Endothelial cell of umbilical vein (primary cell): Measurements from ENCODE around the gene CCDC187. TPM values are rescaled to one million over a fixed set of nuclear protein-coding genes. Genes with fewer than 3 reads are reported as not detected.

ENCODE experiments used
- BruUV-seq: library from RNA; stranded (reverse); fragments of 400-500 nt; replicated peaks from 2 replicates; lab custom pipeline; 2021; lab: Mats Ljungman, UMichigan
- CTCF ChIA-PET: fragments of 300-600, 350-600 bp; sonication (Branson Sonifier 250); formaldehyde crosslinking; loops from one replicate; lab custom pipeline; 2021; ENCODE audit warnings: antibody characterized with exemption, inconsistent platforms; lab: Charles Lee
- POLR2A ChIA-PET: fragments of 300-600, 350-600 bp; sonication (Branson Sonifier 250); formaldehyde crosslinking; loops from one replicate; lab custom pipeline; 2021; ENCODE audit warnings: antibody characterized with exemption, inconsistent platforms; lab: Charles Lee
- DNase-seq: peaks from one replicate; pipeline ENCODE4 v3.0.0-alpha.2; 2011; ENCODE audit warnings: low read depth, low spot score
- FAIRE-seq: peaks from 2 replicates; lab custom pipeline; 2011; peaks lifted over from hg19 to GRCh38; lab: Jason Lieb, UNC
- H2AFZ ChIP-seq: 2 replicates; pipeline ENCODE4 v1.6.0; 2012; ENCODE audit warnings: low read depth, low read length, control low read depth, inconsistent platforms
- H3K27ac ChIP-seq: 2 replicates; pipeline ENCODE4 v1.5.1; 2011; ENCODE audit warnings: low read depth, mild to moderate bottlenecking, control low read depth, low read length, moderate library complexity; ENCODE audit not compliant: insufficient read depth
- H3K27me3 ChIP-seq, 2 experiments: 2 replicates each; pipeline versions ENCODE4 v1.6.0 to v1.6.1; 2011; ENCODE audit warnings: low read length in 2 of 2, mixed read lengths in 1 of 2; ENCODE audit not compliant: control insufficient read depth in 2 of 2, insufficient read depth in 2 of 2
- H3K36me3 ChIP-seq, 2 experiments: 2 replicates in 1 of 2; 3 replicates in 1 of 2; pipeline ENCODE4 v1.5.1; 2011; ENCODE audit warnings: low read length in 2 of 2, mild to moderate bottlenecking in 1 of 2, moderate library complexity in 1 of 2; ENCODE audit not compliant: control insufficient read depth in 2 of 2, insufficient read depth in 2 of 2; ENCODE audit errors: extremely low read depth in 1 of 2
- H3K4me1 ChIP-seq: 3 replicates; pipeline ENCODE4 v1.5.1; 2011; ENCODE audit warnings: mild to moderate bottlenecking, low read length; ENCODE audit not compliant: control insufficient read depth, insufficient read depth; ENCODE audit errors: extremely low read depth
- H3K4me2 ChIP-seq: 2 replicates; pipeline ENCODE4 v1.6.1; 2011; ENCODE audit warnings: low read length, control low read depth, mixed read lengths; ENCODE audit not compliant: insufficient read depth
- H3K4me3 ChIP-seq, 3 experiments: fragments of 200-600 bp in 1 of 3; sonication (generic), shearing (Covaris generic) in 1 of 3; replicated peaks in 1 of 3; 2 replicates each; pipeline ENCODE4 v1.5.1; 2011 to 2016; ENCODE audit warnings: control low read depth in 3 of 3, low read length in 3 of 3, mild to moderate bottlenecking in 2 of 3, inconsistent platforms in 1 of 3, low read depth in 1 of 3, moderate library complexity in 1 of 3; ENCODE audit not compliant: insufficient read depth in 1 of 3
- H3K79me2 ChIP-seq: 2 replicates; pipeline ENCODE4 v1.6.0; 2012; ENCODE audit warnings: low read length, inconsistent platforms; ENCODE audit not compliant: control insufficient read depth, insufficient read depth
- H3K9ac ChIP-seq: replicated peaks from 2 replicates; pipeline ENCODE3; 2011; ENCODE audit warnings: low read length, control low read depth; ENCODE audit not compliant: insufficient read depth; ENCODE audit errors: extremely low read depth
- H3K9me1 ChIP-seq: replicated peaks from 3 replicates; pipeline ENCODE4 v1.6.0; 2011; ENCODE audit warnings: mild to moderate bottlenecking, low read length; ENCODE audit not compliant: control insufficient read depth, insufficient read depth; ENCODE audit errors: extremely low read depth
- H3K9me3 ChIP-seq: replicated peaks from 2 replicates; pipeline ENCODE4 v1.5.1; 2012; ENCODE audit warnings: low read length, inconsistent platforms; ENCODE audit not compliant: control insufficient read depth, insufficient read depth
- H4K20me1 ChIP-seq: replicated peaks from 2 replicates; pipeline ENCODE3; 2011; ENCODE audit warnings: mild to moderate bottlenecking, low read length; ENCODE audit not compliant: control insufficient read depth, insufficient read depth; ENCODE audit errors: extremely low read depth
- EZH2 ChIP-seq: IDR thresholded peaks from 2 replicates; pipeline ENCODE4 v1.6.1; 2012; ENCODE audit warnings: borderline replicate concordance, low read depth, mild to moderate bottlenecking, moderate library complexity, low read length, inconsistent platforms; ENCODE audit not compliant: severe bottlenecking
- JUN ChIP-seq: IDR thresholded peaks from 2 replicates; pipeline ENCODE4 v1.6.1; 2011; ENCODE audit warnings: borderline replicate concordance, low read depth; ENCODE audit not compliant: insufficient read length, insufficient read depth
- MYC ChIP-seq: IDR thresholded peaks from one replicate; pipeline ENCODE4 v1.6.1; 2011; ENCODE audit warnings: mild to moderate bottlenecking, low read depth, low read length
- POLR2A ChIP-seq: IDR thresholded peaks from 2 replicates; pipeline ENCODE4 v1.6.1; 2012; ENCODE audit warnings: low read depth, mild to moderate bottlenecking, control low read depth, low read length
- POLR2AphosphoS5 ChIP-seq: IDR thresholded peaks from 2 replicates; pipeline ENCODE4 v1.6.1; 2012; ENCODE audit warnings: low read depth, mild to moderate bottlenecking, control low read depth, low read length, moderate library complexity; ENCODE audit not compliant: insufficient read depth
- dilution Hi-C: fragments of 300-500 bp; cut with MboI; formaldehyde crosslinking; loops from one replicate; pipeline ENCODE4 v1.15.0; 2019; ENCODE audit warnings: low sequenced_read_pairs; ENCODE audit not compliant: extremely low pct_ligation_motif_present
- intact Hi-C: fragments of 100-400 bp; cut with micrococcal nuclease; formaldehyde crosslinking; loops from one replicate; pipeline ENCODE4 v1.10.0; 2022
- polyA plus RNA-seq, 4 experiments: library from polyadenylated mRNA; depleted of rRNA in 3 of 4; stranded (reverse) in 3 of 4; unstranded in 1 of 4; fragments of >200 nt; gene quantifications; 2 replicates each; pipeline versions ENCODE4 v1.2.1 to v1.2.3, GENCODE V29; 2011 to 2012; ENCODE audit warnings: missing spikeins in 1 of 4
- total RNA-seq: library from RNA; stranded (reverse); gene quantifications from 2 replicates; pipeline ENCODE4 v1.2.3, GENCODE V29; 2021
- TF ChIP-seq, protein P1 (sequence below), 2 donors: IDR thresholded peaks; 1 replicate in 1 of 2; 2 replicates in 1 of 2; pipeline ENCODE4 v1.5.1; 2011; ENCODE audit warnings: low read length in 2 of 2, mild to moderate bottlenecking in 2 of 2, moderate library complexity in 2 of 2, control low read depth in 1 of 2, inconsistent platforms in 1 of 2, low read depth in 1 of 2; ENCODE audit not compliant: insufficient read depth in 1 of 2; ENCODE audit errors: extremely low read depth in 1 of 2

The CCDC187 gene
- total and polyA plus RNA-seq, 2 donors (not counting 3 experiments of a cell fraction or from before 2014, with no cell fraction given) = not detected

DNA sequence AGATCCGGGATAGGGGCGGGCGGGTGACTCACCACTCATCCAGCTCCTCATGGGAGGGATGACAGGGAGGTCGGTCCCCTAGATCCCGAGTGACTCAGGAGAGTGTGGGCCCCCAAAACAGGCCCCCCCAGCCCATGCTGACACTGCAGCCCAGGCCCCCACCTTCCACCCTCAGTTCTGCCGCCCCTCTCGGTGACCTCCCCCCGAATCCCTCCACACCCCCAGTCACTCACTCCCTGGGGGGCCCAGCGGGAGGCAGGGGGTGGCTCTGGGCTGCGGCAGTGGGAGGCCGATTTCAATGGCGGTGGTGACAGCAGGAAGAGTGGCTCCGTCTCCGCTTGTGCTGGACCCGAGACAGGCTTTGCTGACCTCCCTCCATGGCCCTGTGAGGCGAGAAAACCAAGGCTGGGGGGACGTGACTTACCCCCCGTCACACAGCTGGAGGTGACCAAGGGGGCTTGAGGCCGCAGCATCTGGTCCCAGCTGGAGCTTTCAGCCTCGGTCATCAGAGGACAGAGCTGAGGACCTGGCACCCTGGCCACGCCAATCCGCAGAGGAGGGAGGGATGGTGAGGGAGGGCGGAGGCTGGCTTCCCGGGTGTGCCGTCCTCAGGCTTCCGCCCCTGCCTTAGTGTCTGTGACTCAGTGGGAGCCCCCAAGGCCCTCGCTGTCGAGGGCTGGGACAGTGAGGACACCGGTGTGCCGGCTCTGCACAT, 32.4 kb upstream of the CCDC187 start:
- H3K9ac ChIP-seq = no peak overlapping the region
- H2AFZ ChIP-seq = no peak overlapping the region
- no TSS peak for BruUV-seq
- POLR2A ChIA-PET = no interaction called here
- CTCF ChIA-PET = interaction anchor here (1.0 to 1.3 kb wide), 2 partner anchors 9 to 73 kb away, joined by 3 to 7 read pairs; no protein-coding TSS in a partner anchor
- H3K36me3 ChIP-seq = peaks cover 5 to 36% of the 10 kb centered on the region in 2 experiments
- DNase-seq (no peak), FAIRE-seq (no peak)
- intact Hi-C loops (no loop called here), dilution Hi-C loops (no loop called here)
- no peak overlapping the region for H3K27ac ChIP-seq
- H3K9me3 ChIP-seq = no peaks in the 10 kb centered on the region
- no peak overlapping the region for H3K4me3 ChIP-seq
- no peaks in the 10 kb centered on the region for H3K9me1 ChIP-seq
- no peak overlapping the region for H3K4me2 ChIP-seq
- H3K27me3 ChIP-seq = no peaks in the 10 kb centered on the region
- TF ChIP-seq JUN = no peak
- TF ChIP-seq POLR2A = no peak
- TF ChIP-seq POLR2AphosphoS5 = no peak
- TF ChIP-seq EZH2 = no peak
- TF ChIP-seq MYC = no peak
- TF ChIP-seq, protein P1, sequence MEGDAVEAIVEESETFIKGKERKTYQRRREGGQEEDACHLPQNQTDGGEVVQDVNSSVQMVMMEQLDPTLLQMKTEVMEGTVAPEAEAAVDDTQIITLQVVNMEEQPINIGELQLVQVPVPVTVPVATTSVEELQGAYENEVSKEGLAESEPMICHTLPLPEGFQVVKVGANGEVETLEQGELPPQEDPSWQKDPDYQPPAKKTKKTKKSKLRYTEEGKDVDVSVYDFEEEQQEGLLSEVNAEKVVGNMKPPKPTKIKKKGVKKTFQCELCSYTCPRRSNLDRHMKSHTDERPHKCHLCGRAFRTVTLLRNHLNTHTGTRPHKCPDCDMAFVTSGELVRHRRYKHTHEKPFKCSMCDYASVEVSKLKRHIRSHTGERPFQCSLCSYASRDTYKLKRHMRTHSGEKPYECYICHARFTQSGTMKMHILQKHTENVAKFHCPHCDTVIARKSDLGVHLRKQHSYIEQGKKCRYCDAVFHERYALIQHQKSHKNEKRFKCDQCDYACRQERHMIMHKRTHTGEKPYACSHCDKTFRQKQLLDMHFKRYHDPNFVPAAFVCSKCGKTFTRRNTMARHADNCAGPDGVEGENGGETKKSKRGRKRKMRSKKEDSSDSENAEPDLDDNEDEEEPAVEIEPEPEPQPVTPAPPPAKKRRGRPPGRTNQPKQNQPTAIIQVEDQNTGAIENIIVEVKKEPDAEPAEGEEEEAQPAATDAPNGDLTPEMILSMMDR (IDR thresholded peaks at IDR 0.05; ENCODE audit: extremely low read depth in 1 of 2, insufficient read depth in 1 of 2, low read depth in 1 of 2, low read length in 2 of 2) = no peak
- no peaks in the 10 kb centered on the region for H3K4me1 ChIP-seq
- H3K79me2 ChIP-seq = peaks cover 10% of the 10 kb centered on the region
- no peaks in the 10 kb centered on the region for H4K20me1 ChIP-seq
